ENCODE results near the gene CD300LD. TPM values are rescaled to one million over a fixed set of nuclear protein-coding genes. Genes with fewer than 3 reads are reported as not detected.

Gene CD300LD
- polyA plus RNA-seq, 3 donors = 0.33 to 0.50 (median 0.41) TPM

- Mint-ChIP-seq H3K27ac (peak within 1 kb of the TSS; percentile 97 to 100 (median 98)), H3K9me3 (peaks cover 0 to 2% (median 0%) of the 10 kb centered on the region in 7 donors), H3K4me3 (peak within 1 kb of the TSS; percentile 84 to 97), H3K4me1 (peaks cover 74% of the 10 kb centered on the region), H3K27me3 (ENCODE audit: low read depth in 3 of 3) (peaks cover 0 to 3% (median 0%) of the 10 kb centered on the region in 3 donors), H3K36me3 (peaks cover 44 to 56% of the 10 kb centered on the region in 2 donors)
- TF ChIP-seq, protein P1, sequence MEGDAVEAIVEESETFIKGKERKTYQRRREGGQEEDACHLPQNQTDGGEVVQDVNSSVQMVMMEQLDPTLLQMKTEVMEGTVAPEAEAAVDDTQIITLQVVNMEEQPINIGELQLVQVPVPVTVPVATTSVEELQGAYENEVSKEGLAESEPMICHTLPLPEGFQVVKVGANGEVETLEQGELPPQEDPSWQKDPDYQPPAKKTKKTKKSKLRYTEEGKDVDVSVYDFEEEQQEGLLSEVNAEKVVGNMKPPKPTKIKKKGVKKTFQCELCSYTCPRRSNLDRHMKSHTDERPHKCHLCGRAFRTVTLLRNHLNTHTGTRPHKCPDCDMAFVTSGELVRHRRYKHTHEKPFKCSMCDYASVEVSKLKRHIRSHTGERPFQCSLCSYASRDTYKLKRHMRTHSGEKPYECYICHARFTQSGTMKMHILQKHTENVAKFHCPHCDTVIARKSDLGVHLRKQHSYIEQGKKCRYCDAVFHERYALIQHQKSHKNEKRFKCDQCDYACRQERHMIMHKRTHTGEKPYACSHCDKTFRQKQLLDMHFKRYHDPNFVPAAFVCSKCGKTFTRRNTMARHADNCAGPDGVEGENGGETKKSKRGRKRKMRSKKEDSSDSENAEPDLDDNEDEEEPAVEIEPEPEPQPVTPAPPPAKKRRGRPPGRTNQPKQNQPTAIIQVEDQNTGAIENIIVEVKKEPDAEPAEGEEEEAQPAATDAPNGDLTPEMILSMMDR (IDR thresholded peaks at IDR 0.05) = no peak
- DNase-seq = peak; percentile 66 to 78 (median 76)
- Histone ChIP-seq H3K4me1 (ENCODE audit: control insufficient read depth in 1 of 2, insufficient read depth in 2 of 2, low read length in 2 of 2) (peaks cover 79% of the 10 kb centered on the region in 2 donors), H2AFZ (ENCODE audit: insufficient read depth, low read depth, low read length, poor library complexity, severe bottlenecking) (no peak within 1 kb of the TSS), H3K4me3 (replicated peaks in 1 of 3; ENCODE audit: low read depth in 2 of 3, low read length in 3 of 3) (peak within 1 kb of the TSS; percentile 76 to 99 (median 94)), H4K20me1 (ENCODE audit: insufficient read depth, low read length) (peaks cover 18% of the 10 kb centered on the region), H3K9ac (ENCODE audit: insufficient read depth, low read length, poor library complexity, severe bottlenecking) (peak within 1 kb of the TSS; percentile 73), H3K9me3 (replicated peaks in 1 of 2; ENCODE audit: control insufficient read depth in 1 of 2, insufficient read depth in 1 of 2, low read length in 2 of 2) (no peaks in the 10 kb centered on the region), H3K36me3 (replicated peaks in 1 of 2; ENCODE audit: control insufficient read depth in 1 of 2, insufficient read depth in 2 of 2, low read length in 2 of 2) (peaks cover 18 to 32% of the 10 kb centered on the region in 2 donors), H3K4me2 (replicated peaks; ENCODE audit: extremely low read depth, low read length, poor library complexity, severe bottlenecking) (peak within 1 kb of the TSS; percentile 84), H3K79me2 (ENCODE audit: insufficient read depth, low read length) (peaks cover 79% of the 10 kb centered on the region), H3K27ac (ENCODE audit: low read depth in 1 of 2, low read length in 2 of 2) (peak within 1 kb of the TSS; percentile 93 to 98), H3K27me3 (ENCODE audit: control insufficient read depth in 2 of 2, insufficient read depth in 2 of 2, low read length in 2 of 2) (no peaks in the 10 kb centered on the region)
- intact Hi-C loops (cut with micrococcal nuclease) = loop anchor here (5.0 kb wide), 3 partner anchors 39 to 111 kb away; partner anchors contain the start of gene CD300E (in 1 of the 2)
- WGBS (ENCODE audit: insufficient coverage) = 23% methylated on average over 6 of the region's 10 CpGs
Observed at GRCh38 chr17:74531231-74531761, 60.8 kb downstream of the CD300LD start, which contains the start of gene CD300LB. Gene CD300LB (minus strand): TSS chr17:74531475. CDS start chr17:74531350, 125 bp downstream.

DNA sequence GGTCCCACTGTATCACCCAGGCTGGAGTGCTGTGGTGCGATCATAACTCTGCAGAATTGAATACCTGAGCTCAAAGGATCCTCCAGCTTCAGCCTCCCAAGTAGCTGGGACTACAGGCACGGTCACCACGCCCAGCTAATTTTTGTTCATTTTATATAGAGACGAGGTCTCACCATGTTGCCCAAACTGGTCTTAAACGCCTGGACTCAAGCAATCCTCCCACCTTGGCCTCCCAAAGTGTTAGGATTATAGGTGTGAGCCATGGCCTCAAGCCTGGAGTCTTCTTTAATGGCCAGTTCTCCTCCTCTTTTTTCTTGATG lies 61.3 kb downstream of the CD300LD start:
- Mint-ChIP-seq H3K36me3 (peaks cover 45 to 56% of the 10 kb centered on the region in 2 donors), H3K4me1 (peaks cover 79% of the 10 kb centered on the region), H3K9me3 (peaks cover 0 to 2% (median 0%) of the 10 kb centered on the region in 7 donors), H3K27ac (peak overlapping the region; percentile 97 to 100 (median 98)), H3K27me3 (ENCODE audit: low read depth in 3 of 3) (peaks cover 0 to 3% (median 0%) of the 10 kb centered on the region in 3 donors), H3K4me3 (peak overlapping the region; percentile 84 to 94)
- peak overlapping the region; percentile 84 for H3K4me2 ChIP-seq (replicated peaks; ENCODE audit: extremely low read depth, low read length, poor library complexity, severe bottlenecking)
- TF ChIP-seq, protein P1 (IDR thresholded peaks at IDR 0.05) = no peak
- H3K9ac ChIP-seq (ENCODE audit: insufficient read depth, low read length, poor library complexity, severe bottlenecking) = peak overlapping the region; percentile 68
- no peak for DNase-seq
- H4K20me1 ChIP-seq (ENCODE audit: insufficient read depth, low read length) = peaks cover 13% of the 10 kb centered on the region
- 100% methylated on average over 2 of the region's 5 CpGs for WGBS (ENCODE audit: insufficient coverage)
- H3K27ac ChIP-seq (ENCODE audit: low read depth in 1 of 2, low read length in 2 of 2) = peak overlapping the region; percentile 93 to 98
- peaks cover 22 to 32% of the 10 kb centered on the region in 2 donors for H3K36me3 ChIP-seq (replicated peaks in 1 of 2; ENCODE audit: control insufficient read depth in 1 of 2, insufficient read depth in 2 of 2, low read length in 2 of 2)
- no peaks in the 10 kb centered on the region for H3K9me3 ChIP-seq (replicated peaks in 1 of 2; ENCODE audit: control insufficient read depth in 1 of 2, insufficient read depth in 1 of 2, low read length in 2 of 2)
- H3K27me3 ChIP-seq (ENCODE audit: control insufficient read depth in 2 of 2, insufficient read depth in 2 of 2, low read length in 2 of 2) = no peaks in the 10 kb centered on the region
- peak overlapping the region; percentile 42 to 94 (median 70) for H3K4me3 ChIP-seq (replicated peaks in 1 of 3; ENCODE audit: low read depth in 2 of 3, low read length in 3 of 3)
- intact Hi-C loops (cut with micrococcal nuclease) = loop anchor here (5.0 kb wide), 3 partner anchors 38 to 112 kb away; partner anchors contain the start of gene CD300E (in 1 of the 2)
- peaks cover 84% of the 10 kb centered on the region in 2 donors for H3K4me1 ChIP-seq (ENCODE audit: control insufficient read depth in 1 of 2, insufficient read depth in 2 of 2, low read length in 2 of 2)
- H2AFZ ChIP-seq (ENCODE audit: insufficient read depth, low read depth, low read length, poor library complexity, severe bottlenecking) = no peak overlapping the region
- peaks cover 83% of the 10 kb centered on the region for H3K79me2 ChIP-seq (ENCODE audit: insufficient read depth, low read length)

Other genes starting within 250 kb of the CD300LD start
- gene BTBD17, start 230.4 kb downstream of the CD300LD start, polyA plus RNA-seq = not detected
- gene GPR142, start 224.8 kb downstream of the CD300LD start, polyA plus RNA-seq = not detected
- gene GPRC5C, start 160.2 kb downstream of the CD300LD start, polyA plus RNA-seq = 1 to 10 TPM in 2 of 3 donors, under 1 TPM in 1; 0.47 to 3.3 (median 1.9) TPM
- gene CD300A, start 125.6 kb downstream of the CD300LD start, polyA plus RNA-seq = 100 to 1,000 TPM; 173 to 222 (median 212) TPM
- 100 to 1,000 TPM in 1 of 3 donors, 10 to 100 TPM in 2; 88.0 to 102 (median 92.9) TPM for gene CD300LB, start 60.8 kb downstream of the CD300LD start, polyA plus RNA-seq
- gene CD300C, start 46.2 kb downstream of the CD300LD start, polyA plus RNA-seq = 100 to 1,000 TPM in 1 of 3 donors, 10 to 100 TPM in 2; 68.3 to 141 (median 93.1) TPM
- gene CD300H, start 24.8 kb downstream of the CD300LD start, polyA plus RNA-seq = 100 to 1,000 TPM in 1 of 3 donors, 10 to 100 TPM in 2; 57.9 to 148 (median 84.7) TPM
- 100 to 1,000 TPM in 2 of 3 donors, 10 to 100 TPM in 1; 65.0 to 228 (median 122) TPM for gene CD300E, start 31.5 kb upstream of the CD300LD start, polyA plus RNA-seq
- gene CD300LF, start 120.6 kb upstream of the CD300LD start, polyA plus RNA-seq = 100 to 1,000 TPM; 112 to 184 (median 175) TPM
- 10 to 100 TPM; 26.8 to 40.9 (median 33.1) TPM for gene RAB37, start 145.0 kb upstream of the CD300LD start, polyA plus RNA-seq
- 100 to 1,000 TPM in 2 of 3 donors, 10 to 100 TPM in 1; 79.5 to 149 (median 131) TPM for gene NHERF1, start 156.3 kb upstream of the CD300LD start, polyA plus RNA-seq
- gene NAT9, start 184.1 kb upstream of the CD300LD start, polyA plus RNA-seq = 10 to 100 TPM in 1 of 3 donors, 1 to 10 TPM in 2; 7.1 to 95.6 (median 7.8) TPM